DMS79 treated with DMSO at 0.1 percent for 48 hours (cell line): ENCODE results near the gene CACNA1F.
"Not testable (repeated sequence)": the region's sequence is repeated elsewhere in the genome, so short reads cannot be mapped to it uniquely, and the experiment has no call there.

ENCODE experiments used
- DNase-seq: peaks from one replicate; lab custom pipeline; 2025; lab: John Stamatoyannopoulos, UW

CACNA1F gene

GRCh38 chrX:49176421-49177326, 56.5 kb downstream of the CACNA1F start:
- no peak for DNase-seq

- DNase-seq: no peak
Observed at GRCh38 chrX:49175435-49176274, 57.5 kb downstream of the CACNA1F start.

DNA sequence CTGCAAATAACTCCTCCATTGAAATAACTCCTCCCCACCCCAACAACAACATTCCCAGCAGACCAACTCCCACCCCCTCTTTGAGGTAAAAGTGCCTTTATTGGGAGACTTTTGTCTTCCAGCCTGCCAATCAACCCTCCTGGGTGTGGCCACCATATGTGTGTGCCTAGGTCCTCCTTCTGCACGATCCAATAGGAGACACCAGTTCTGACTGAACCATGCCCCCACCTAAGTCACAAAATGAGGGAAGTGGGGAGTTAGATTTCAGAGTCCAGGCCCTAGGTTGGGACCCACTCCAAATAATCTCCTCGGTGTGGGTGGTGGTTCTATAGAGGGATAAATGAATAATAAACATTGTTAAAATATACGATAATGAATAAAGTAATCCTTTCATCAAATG, 58.4 kb downstream of the CACNA1F start:
- no peak for DNase-seq

DNA sequence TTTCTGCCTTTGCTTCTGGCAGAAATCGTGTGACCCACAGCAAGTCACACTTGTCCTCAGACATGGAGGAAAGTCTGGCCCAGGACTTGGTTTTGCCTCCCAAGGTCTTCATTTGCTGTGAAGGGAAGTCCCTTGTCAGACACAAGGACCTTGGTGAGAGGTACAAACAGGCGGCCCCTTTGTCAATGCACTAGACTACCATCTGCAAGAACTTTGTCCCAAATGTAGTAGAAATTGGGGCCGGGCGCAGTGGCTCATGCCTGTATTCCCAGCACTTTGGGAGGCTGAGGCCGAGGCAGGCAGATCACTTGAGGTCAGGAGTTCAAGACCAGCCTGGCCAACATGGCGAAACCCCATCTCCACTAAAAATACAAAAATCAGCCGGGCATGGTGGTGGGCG, 59.6 kb downstream of the CACNA1F start:
- DNase-seq: not testable (repeated sequence)

GRCh38 chrX:49172280-49172780, 60.8 kb downstream of the CACNA1F start:
- peak; percentile 33 for DNase-seq

DNA sequence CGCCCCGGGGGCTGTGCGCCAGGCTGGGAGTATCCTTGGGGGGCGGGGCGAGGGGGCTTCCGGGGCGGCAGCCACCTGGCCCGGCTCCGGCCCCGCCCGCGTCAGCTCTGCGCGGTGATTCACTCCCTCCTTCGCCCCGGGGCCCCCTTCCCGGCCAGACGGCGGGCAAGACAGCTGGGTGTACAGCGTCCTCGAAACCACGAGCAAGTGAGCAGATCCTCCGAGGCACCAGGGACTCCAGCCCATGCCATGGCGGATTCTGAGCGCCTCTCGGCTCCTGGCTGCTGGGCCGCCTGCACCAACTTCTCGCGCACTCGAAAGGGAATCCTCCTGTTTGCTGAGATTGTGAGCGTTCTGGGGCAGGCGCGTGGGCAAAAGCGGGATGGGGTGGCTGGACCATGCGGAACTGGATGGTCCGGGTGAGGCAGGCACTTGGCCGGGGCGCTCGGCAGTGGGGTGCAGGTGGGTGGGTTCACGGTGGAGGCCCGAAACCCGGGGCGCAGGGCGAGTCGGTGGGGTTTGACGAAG, 61.3 kb downstream of the CACNA1F start, which contains the start of gene PLP2:
PLP2 (plus strand) TSS at position 147 of the 528 bp plus-strand sequence; CDS start at position 250, 103 bp downstream.
- peak; percentile 3 for DNase-seq

GRCh38 chrX:49167740-49168108, 65.4 kb downstream of the CACNA1F start:
- DNase-seq: no peak

- DNase-seq: peak; percentile 34
Observed at GRCh38 chrX:49166914-49167739, 66.0 kb downstream of the CACNA1F start.

GRCh38 chrX:49165901-49166881, 66.9 kb downstream of the CACNA1F start:
- DNase-seq: peak; percentile 87

DNA sequence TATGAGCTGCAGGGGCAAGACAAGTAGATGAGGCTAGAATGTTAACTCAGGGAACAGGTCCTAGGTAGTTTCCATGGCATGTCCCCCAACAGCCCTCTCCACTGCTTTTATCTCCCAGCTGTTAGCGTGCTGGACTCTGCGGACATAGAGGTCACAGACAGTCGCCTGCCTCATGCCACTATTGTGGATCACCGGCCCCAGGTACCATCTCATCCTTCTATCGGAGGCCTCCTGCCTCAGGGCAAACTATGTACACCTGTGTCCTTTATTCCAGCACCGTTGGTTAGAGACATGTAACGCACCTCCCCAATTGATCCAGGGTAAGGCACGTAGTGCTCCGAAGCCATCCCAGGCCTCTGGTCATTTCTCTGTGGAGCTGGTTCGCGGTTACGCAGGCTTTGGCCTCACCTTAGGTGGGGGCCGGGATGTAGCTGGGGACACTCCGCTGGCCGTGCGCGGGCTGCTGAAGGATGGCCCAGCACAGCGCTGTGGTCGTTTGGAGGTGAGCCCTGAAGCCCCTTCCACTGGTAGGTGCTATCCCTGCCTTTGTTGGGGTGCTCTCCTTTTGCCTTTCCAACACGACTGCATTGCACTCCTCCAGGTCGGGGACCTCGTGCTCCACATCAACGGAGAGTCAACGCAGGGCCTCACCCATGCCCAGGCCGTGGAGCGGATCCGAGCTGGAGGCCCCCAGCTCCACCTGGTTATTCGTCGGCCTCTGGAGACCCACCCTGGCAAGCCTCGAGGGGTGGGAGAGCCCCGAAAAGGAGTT, 68.4 kb downstream of the CACNA1F start:
- DNase-seq: no peak

DNA sequence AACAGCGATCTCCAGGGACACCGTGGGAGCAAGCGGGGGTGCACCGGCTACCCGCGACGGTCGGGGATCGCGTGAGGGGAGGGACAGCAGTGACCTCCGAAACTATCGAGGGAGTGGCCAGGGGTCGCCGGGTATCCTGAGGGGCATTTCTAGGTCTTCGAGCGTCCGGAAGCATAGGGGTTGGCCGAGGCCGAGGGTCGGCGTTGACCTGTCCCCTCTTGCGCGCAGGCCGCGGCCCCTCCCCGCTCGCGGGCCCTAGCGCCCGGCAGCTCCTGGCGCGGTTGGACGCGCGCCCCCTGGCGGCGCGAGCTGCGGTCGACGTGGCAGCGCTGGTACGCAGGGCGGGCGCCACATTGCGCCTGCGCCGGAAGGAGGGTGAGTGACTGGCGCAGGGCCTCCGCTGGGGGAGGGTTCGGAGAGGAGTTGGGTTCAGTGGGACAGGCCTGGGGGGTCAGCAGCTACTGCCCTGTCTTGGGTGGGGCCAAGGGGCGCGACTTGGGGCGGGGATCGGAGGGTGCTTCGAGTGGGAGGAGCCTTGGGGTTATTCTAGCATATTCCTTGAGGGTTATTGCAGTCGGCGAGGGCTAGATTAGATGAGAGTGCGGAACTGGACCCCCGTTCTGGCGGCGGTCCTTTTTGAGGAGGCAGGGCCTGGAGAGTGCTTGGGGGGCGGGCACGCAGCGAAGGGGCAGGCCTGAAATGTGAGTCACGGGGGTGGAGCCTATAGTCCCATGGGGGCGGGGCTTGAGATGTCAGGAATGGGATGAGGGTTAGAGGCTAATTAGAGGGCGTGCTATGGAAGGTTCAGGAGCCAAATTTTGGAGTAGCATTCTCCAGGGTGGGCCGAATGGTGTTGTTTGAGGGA, 69.4 kb downstream of the CACNA1F start:
- peak; percentile 51 for DNase-seq

- no peak for DNase-seq
Observed at GRCh38 chrX:49162620-49163019, 70.5 kb downstream of the CACNA1F start, which contains the start of gene MAGIX. TSS of gene MAGIX (plus strand) at chrX:49162758. CDS start at chrX:49162890, 132 bp downstream.

GRCh38 chrX:49161632-49162031, 71.5 kb downstream of the CACNA1F start:
- no peak for DNase-seq

- DNase-seq: no peak
Observed at GRCh38 chrX:49160908-49161307, 72.2 kb downstream of the CACNA1F start.

- no peak for DNase-seq
Observed at GRCh38 chrX:49157194-49157593, 75.9 kb downstream of the CACNA1F start.

DNA sequence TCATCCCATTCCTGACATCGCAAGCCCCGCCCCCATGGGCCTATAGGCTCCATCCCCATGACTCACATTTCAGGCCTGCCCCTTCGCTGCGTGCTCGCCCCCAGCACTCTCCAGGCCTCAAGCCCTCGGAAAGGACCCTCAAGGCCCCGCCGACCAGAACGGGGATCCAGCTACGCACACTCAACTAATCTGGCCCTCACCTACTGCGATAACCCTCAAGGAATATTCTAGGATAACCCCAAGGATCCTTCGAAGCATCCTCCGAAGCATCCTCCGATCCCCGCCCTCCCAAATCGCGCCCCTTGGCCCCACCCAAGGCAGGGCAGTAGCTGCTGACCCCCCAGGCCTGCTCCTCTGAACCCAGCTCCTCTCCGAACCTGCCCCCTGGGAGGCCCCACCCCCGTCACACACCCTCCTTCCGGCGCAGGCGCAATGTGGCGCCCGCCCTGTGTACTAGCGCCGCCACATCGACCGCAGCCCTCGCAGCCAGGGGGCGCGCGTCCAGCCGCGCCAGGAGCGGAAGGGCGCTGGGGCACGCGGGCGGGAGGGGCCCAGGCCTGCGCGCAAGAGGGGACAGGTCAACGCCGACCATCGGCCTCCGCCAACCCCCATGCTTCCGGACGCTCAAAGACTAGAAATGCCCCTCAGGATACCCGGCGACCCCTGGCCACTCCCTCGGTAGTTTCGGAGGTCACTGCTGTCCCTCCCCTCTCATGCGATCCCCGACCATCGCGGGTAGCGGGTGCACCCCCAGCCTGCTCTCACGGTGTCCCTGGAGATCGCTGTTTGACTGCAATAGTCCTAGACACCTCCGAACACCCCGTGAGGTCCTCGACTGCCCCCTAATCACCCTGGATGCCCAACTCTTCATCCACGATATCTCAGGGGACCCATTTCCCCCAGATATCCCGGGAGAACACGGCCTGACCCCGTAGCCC, 77.0 kb downstream of the CACNA1F start:
- DNase-seq: peak; percentile 80

DNA sequence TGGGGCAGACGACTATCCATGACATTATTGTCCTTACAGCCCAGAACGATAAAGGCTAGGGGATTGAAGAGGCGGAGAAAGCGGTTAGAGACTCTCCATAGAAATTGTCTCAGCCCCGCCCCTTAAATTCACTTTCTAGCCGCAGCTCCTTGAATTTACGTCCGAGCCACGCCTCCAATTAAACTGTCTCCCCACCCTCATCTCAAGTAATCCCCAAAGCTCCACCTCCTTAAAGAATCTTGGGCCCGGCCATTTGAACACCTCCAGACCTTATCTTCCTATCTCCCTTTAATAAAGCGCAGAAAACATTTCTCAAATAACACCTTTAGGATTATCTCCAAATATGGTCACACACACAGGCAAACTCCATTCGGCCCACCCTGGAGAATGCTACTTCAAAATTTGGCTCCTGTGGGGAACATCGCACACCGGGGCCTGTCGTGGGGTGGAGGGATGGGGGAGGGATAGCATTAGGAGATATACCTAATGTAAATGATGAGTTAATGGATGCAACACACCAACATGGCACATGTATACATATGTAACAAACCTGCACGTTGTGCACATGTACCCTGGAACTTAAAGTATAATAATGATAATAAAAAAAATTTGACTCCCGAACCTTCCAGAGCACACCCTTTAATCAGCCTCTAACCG, 77.8 kb downstream of the CACNA1F start:
- DNase-seq: peak; percentile 84
